Measurements from ENCODE around the gene KIF5C.
"Not testable (repeated sequence)": the region's sequence is repeated elsewhere in the genome, so short reads cannot be mapped to it uniquely, and the experiment has no call there.

Gene KIF5C

DNA sequence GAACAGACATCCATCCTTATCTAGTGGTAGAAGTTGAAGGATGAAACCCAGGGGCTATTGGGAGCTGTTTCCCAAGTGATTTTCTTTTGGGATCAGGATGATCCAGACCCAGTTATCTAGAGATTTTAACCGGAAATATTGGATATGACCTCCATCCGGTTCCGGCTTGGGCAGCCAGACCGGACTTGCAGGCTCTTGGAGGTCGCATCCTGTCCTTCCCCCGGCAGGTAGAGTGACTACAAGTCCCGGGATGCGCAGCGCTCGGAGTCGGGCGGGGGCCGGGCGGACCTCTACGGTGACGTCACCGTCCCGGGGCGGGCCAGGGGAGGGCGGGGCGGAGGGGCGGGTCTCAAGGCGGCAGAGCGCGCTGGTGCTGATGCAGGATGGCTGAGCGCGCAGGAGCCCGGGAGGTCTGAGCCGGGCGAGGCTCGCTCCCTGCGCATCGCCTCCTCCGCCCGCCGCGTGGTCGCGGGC, at the start of gene KIF5C:
KIF5C (plus strand) TSS at position 360 of the 474 bp plus-strand sequence. CDS start 391 bp downstream, outside the sequence.
- DNase-seq = peak; percentile 89

DNA sequence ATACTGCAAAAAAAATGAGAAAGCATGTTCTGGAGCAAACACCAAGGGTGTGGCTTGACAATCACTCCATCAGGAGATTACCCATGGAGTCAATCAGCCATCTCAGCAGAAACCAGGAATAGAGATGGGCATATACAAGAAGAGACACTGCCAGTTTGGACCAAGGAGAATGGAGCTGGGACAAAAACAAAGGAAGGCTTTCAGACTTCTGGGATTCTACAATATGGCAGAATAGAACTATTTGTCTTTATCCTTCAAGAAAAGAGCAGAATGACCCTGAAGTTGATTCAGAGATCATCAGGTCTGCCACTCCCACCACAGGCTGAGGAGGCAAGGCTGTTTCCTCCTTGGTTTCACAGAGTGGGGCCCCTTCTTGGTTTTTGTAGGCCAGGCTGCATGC, 48.2 kb upstream of the KIF5C start:
- DNase-seq = no peak

DNA sequence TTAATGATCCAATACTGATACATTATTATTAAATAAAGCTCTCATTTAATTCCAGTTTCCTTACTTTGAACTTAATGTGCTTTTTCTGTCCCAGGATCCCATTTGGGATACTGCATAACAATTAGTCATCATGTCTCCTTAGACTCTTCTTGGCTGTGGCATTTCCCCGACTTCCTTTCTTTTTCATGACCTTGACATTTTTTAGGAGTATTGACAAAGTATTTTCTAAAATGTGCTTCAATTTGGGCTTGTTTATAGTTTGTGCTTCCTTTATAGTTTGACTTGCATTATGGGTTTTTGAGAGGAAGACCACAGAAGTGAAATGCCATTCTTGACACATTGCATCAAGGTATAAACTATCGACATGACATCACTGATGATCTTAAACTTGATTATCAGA, 46.1 kb upstream of the KIF5C start:
- DNase-seq = no peak

DNA sequence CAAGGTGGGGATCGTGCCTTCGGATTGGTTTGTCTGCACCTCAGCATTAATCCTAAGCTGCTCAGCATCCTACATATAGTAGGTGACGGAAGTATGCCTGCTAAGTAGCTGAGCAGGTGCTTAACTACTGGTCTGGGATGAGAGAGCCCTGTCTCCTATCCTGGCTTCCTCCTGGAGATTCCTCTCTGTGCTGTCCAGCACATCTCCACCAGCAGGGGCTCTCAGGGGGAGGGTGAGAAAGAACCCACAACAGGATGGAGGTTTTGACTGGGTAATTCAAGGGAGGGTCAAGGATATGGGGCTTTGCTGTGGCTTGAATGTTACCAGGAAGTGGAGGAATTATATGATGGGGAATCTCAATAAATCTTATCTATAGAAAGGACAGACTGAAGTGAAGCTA, 45.4 kb upstream of the KIF5C start:
- DNase-seq = no peak

DNA sequence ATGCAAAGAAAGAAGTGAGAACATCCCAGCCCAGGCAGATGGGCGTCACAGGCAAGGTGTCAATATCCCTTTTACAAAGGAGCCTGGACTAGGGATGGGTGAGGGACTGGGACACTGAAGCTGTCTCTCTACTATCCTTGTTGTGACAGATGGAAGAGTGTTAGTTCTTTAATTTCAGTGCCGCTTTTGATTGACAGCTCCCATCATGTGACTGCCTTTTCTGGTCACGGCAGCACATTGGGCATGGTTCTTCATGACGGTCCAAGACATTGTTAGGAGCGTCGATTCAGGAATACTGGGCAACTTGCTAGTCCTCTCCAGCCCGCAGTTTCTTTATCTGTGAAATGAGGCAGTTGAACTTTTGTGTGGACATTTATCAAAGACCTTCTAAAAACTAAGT, 42.4 kb upstream of the KIF5C start:
- DNase-seq = no peak

DNA sequence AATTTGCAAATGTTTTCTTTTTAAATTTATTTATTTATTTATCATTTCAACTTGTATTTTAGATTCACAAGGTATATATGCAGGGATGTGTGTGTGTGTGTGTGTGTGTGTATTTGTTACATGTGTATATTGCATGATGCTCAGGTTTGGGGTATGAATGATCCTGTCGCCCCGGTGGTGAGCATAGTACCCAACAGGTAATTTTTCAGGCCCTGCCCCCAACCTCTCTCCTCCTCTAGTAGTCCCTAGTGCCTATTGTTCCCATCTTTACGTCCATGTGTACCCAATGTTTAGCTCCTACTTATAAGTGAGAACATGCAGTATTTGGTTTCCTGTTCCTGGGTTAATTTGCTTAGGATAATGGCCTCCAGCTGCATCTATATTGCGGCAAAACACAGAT, 33.0 kb upstream of the KIF5C start:
- no peak for DNase-seq

DNA sequence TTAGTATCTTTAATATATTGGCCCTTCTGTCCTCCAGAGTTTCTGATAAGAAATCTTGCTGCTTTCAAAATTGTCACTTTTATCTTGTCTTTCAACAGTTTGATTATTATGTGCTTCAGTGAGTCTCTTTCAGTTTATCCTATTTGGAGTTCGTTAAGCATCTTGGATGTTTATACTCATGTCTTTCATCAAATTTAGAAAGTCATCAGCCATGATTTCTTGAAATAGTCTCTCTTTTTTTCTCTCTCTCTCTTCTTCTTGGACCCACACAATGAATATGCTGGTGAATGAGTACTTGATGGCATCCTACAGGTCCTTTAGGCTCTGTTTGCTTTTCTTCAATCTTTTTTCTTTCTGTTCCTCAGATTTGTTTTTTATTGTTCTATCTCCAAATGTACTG, 26.9 kb upstream of the KIF5C start:
- DNase-seq = no peak

DNA sequence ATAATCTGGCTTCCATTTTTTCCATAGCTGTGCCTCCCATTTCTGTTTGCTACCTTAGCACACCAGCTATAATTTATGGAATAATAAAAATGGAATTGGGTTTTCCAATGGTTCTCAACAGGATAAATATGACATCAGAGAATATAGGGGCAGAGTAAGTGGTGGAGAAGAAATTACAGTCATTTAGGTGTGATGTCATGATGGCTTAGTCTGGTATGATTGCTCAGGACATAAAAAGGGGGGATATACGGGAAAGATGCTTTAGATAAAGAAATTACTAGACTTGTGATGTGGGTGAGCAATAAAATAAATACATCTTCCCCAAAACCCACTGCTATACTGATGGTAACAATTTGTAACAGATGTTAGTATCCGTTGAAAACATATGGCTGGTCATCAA, 21.6 kb upstream of the KIF5C start:
- no peak for DNase-seq

DNA sequence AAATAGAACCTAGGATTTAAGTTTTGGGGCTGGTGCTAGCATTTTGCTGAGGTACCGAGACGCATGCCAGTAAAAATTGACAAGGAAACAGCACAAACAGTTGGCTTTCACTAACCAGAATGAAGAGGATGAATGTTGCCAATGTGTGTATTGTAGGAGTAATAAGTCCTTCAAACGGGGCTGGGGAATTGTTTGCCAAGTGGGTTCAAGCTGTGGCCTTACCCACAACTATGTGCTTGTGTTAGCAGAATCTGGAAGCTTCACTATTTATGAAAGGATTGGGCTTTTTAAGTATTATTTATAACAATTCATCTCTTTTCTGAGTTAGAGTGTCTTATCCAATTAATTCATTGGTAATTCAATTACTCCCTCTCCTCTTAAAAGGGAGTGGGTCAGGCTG, 15.0 kb upstream of the KIF5C start:
- DNase-seq = no peak

DNA sequence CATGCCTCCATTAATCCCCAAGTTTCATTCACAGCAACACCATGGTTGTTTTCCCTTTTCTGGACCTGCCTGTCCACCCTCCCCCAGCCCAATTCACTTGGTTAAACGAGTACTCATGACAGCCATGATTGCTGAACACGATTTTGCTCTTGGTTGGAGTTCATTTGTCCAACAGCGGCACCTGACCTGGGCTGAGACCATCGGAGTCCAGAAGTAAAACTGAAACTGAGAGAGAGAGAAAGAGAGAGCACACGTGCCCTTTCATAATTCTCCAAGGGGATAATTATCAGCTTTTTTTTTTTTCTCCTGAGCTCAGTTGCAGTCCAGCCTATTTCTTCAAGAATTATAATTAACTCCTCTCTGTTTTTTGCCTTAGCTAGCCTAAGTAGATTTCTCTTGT, 13.7 kb upstream of the KIF5C start:
- DNase-seq = no peak

DNA sequence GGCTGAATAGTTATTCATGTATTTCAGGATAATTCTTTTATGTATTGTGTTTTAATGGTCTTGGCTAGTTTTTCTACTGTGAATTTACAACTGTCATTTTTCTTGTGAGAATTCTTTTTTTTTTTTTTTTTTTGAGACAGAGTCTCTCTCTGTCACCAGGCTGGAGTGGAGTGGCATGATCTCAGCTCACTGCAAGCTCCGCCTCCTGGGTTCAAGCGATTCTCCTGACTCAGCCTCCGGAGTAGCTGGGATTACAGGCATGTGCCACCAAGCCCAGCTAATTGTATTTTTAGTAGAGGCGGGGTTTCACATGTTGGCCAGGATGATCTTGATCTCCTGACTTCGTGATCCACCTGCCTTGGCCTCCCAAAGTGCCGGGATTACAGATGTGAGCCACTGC, 12.5 kb upstream of the KIF5C start:
- DNase-seq = not testable (repeated sequence)

DNA sequence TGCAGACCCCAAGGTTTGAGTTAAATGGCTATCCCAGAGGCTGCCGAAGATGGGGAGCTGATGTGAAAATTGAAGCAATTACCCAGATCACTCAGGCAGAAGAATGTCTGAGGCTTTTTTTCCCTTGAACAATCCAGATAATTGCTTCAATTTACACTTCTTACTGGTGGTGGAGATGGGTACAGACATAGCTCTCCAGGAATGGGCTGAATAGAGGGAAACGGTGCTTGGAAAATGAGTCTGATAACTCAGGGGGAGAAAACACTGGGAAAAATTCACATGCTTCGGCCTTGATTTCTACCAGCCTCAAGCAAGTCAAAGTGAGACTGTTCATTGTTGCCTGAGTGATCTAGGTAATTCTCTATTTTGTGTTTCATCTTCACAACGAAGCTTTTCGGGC, 9.5 kb upstream of the KIF5C start:
- DNase-seq = no peak

DNA sequence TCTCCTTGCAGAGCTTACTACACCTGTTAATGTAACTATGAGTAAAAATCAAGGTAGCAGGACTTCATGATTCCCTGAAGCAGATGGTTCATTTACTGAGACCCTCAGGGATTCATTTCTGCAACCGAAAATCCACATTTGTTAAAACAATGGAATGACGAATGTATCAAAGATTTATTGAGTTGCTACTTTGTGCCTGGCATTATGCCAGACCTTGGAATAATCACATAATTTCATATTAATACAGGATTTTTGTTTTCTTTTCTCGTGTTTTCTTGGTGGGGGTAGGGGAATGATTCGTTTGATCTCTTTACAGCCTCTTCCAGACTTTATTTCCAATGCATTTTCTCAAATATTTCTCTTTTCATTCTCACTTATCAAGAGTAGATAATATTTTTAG, 8.9 kb upstream of the KIF5C start:
- DNase-seq = no peak

DNA sequence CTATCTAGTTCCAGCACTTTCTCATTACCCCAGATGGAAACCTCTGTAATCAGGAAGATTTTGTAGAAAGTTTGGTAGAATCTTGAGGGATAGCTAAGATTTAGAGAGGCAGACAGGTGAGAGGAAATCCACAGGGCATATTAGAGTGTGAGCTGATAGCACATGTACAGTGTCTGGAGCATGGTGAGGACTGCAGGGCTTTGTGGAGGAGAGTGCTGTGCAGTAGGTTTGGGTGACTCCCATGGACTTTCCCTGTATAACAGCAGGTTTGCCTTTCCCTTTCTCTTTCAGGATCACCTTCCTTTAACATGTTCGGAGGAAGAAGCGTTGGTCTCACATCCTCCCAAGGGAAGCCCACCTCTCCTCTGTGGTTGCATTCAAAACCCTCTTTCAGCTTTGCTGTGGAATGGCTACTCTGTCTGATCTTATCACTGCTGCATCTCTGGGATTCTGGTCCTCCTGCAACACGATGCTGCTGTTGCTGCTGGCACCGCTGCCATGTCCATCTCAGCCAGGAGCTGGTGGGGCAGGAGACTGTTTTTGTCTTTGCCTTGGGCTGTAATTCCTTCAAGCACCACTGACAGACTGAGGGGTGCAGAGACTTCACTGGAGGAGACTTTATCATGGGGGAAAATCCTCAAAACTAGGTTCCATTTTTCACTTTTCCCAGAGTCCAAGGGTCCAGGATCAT, 7.8 kb upstream of the KIF5C start:
- no peak for DNase-seq

DNA sequence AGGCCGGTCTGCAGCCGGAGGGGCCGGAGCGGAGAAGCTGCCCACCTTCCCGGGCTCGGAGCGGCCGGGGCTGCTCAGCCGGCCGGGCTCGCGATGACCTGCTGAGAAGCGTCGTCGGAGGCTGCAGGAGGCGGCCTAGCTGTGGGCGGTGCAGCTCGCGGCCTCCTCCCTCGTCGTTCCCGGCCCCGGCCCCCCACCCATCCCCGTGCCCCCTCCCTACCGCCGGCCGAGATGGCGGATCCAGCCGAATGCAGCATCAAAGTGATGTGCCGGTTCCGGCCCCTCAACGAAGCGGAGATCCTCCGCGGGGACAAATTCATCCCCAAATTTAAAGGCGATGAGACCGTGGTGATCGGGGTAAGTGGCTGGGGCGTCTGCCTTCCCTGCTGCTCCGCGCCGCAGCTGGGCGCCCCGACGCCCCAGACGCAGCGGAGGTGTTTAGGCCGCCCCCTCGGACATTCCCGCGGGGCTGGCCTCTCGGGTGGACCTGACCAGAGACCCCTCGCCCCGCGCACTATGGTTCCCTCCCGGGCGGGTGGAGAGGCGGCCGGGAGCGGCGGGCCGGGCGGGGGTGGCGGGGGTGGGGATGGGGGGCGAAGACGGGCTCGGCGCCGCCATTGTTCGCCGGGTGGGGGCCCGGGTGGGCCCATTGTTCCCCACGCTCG, 492 bp downstream of the KIF5C start:
- peak; percentile 18 for DNase-seq

DNA sequence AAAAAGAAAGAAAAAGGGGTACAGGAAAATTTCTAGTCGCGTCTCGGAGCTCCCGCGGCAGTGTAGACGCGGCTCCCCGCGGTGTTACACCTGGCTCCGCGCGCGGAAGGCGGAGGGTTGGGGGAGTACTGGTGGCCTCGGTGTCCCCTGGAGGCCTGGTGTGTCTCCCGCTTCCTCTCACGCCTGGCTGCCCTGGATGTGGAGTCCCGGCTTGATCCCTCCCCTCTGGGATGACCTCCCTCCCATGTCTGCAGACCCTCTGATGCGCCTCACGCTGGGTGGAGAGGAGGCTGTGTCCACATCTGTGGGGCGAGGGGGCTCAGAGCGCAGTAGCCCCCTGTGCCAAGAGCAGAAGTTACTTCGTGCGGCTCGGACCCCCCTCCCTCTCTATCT, 1.2 kb downstream of the KIF5C start:
- DNase-seq = peak; percentile 10

DNA sequence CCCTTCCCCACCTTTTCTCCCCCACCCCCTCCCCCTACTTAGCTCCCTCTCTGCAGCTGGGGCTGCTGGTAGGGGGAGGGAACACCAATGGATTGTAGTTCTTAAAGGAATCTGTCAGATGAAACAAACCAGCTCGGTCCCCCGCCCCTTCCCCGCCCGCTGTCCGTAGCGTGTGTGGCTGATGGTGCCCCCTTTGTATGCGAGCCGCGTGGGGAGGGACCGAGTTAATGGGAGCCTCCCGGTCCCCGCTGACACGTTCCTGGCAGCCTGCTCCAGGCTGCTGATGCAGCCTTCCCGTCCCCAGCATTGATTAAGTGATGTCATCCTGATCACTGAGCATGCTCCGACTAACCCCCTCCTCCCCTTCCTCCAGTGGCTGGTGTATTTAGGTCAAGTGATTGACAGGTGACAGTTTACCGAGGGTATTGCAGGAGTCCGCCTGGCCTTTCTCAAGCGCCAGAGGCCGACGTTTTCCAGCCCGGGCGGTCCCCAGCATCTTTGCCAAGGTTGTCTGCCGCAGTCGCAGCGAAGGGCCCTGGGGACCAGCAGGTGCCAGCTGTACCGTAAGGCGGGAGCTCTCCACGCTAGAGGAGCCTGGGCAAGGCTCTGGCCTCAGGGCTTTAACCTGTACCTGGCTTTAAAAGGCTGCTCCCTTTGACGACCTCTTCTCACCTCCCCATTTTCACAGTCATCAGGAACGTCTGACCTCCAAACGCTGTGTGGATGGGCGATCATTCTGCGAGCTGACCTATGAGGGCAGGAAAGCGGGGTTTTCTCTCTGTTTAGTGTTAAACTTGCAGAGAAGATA, 1.8 kb downstream of the KIF5C start:
- peak; percentile 26 for DNase-seq

DNA sequence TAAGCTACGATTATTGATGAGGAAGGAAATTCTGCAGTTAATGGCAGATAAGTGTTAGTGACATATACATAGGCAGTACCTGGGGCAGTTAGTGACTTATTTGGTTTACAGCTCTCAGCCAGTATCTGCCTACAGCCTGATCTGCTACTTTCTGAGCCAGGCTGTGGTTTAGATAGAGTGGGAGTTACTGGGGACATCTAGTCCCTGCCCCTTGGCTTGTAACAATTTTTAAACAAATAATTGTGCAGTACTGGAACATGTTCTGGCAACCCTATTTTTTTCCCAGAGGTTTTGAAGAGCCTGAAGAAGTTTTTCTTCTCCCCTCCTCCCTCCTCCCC, 2.3 kb downstream of the KIF5C start:
- DNase-seq = no peak

DNA sequence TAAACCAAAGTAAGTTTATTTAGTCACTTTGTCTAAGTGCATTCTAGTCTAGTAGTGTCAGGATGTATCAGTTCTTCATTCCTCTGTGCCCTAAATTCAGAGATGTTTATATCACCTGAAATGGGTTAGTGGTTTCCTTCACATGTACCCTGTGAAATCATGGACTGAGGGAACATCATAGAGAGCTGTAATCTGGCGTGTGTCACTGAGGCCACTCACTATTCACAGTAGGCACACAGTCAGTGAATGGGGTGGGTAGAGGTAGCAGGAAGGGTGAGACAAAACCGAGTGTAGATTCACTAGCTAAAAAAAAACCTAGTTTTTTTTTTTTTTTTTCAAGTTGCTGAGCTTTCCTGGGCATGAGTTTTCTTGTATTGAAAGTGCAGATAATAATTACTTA, 5.6 kb downstream of the KIF5C start:
- no peak for DNase-seq

DNA sequence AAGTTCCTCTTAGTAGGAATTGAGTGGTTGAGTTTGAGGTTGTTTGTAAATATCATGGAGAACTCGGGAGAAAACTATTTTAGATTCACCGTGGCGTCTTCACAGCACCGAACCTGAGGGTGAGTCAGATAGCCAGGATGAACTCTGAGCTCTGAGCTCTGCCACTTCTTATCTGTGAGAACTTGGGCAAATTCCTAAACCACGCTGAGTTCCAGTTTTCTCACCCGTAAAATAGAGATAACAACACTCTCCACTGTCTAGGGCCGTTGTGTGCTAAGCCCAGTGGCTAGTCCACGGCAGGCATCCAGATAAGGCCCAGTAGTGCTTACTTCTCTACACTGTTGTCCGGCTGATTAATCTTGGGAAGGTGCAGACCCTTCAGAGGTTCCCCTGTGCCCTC, 7.0 kb downstream of the KIF5C start:
- DNase-seq = no peak

DNA sequence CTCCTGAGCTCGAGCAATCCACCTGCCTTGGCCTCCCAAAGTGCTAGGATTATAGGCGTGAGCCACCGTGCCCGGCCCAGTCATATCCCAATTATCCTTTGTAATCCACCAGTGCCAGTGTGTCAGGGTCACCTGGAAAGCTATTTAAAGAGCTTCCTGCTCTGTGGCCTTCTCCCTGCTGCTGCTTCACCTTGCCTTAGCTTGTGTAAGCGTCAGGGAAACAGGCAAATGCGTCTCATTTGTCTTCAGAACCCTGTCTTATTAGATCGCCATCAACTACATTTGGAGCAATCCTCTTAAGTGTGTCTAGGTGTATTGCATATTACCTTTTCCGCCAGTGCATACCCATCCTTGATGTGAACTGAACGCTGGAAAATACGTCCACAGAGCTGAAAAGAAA, 10.2 kb downstream of the KIF5C start:
- no peak for DNase-seq

DNA sequence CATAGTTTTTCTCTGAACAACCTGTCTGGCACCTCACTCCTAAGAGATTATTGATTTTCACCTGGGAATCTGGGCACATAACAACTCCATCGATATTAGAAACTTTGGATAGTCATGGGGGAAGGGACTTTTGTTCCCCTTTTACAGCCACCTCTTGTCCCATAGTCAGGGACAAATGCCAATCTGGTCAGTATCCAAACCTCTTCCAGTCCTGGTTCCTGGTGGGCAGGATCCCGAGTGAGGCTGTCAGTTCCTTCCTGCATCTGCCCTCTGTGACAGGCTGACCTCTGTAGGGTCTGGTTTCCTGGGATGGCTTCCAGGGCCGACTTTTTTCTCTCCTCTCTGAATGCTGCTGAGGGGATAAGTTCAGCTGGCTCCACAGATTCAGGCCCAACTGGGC, 11.0 kb downstream of the KIF5C start:
- DNase-seq = no peak

DNA sequence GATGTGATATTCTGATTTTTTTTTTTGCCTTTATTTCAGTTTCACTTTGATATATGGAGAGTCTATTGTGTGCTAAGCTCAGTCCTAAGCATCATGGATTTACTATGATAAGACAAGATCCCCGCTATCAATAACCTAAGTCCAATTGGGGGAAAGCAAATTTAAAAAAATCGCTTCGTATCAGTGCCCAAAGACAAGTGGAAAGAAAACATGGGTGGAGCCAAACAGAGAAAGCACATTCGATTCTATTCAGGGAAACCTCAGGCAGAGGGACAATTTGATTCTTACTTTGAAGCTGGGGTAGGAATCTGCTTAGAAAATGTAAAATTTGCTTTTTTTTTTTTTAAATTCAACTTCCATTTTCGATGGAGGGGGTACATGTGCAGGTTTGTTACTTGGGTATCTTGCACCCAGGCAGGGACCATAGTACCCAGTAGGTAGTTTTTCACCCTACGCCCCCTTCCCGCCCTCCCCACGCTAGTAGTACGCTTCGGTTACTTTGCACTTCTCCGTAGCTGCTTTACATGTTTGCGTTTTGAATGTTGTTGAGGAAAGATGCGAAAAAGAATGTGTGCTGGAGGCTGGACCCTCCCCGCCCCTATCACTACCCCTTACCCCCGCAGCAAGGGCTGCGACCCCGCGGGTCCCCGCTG, 12.4 kb downstream of the KIF5C start:
- DNase-seq = no peak
